Measurements from ENCODE around the gene DLG3.
"Not testable (repeated sequence)": the region's sequence is repeated elsewhere in the genome, so short reads cannot be mapped to it uniquely, and the experiment has no call there.

The DLG3 gene

DNA sequence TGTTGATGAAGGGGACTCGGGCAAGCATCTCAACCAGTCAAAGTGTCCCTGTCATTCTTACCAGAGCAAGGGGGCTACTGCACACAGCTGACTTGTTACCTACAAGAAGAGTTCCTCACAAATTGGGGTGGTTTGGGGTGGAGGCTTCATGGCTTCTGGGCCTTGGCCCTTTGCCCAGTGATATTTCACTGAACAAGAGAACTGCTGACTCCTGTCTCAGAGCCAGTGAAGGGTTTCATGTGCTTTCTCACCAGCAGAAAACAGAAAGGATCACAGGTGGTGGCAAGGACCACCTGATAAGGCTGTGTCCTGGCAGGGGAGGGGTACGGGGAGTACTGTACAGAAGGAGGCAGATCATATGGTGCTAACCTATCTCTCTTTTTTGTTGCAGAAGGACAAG lies 53.5 kb downstream of the DLG3 start:
- peaks cover 3 to 14% of the 10 kb centered on the region in 2 donors for H3K36me3 Mint-ChIP-seq
- no peaks in the 10 kb centered on the region for H3K9me3 Mint-ChIP-seq
- DNase-seq (no peak), ATAC-seq (replicated peaks) (no peak)
- H3K4me3 Mint-ChIP-seq: no peak overlapping the region
- H3K4me1 Mint-ChIP-seq: no peaks in the 10 kb centered on the region
- no peak overlapping the region for H3K27ac Mint-ChIP-seq
- H3K27me3 Mint-ChIP-seq: peaks cover 0 to 6% of the 10 kb centered on the region in 2 donors

DNA sequence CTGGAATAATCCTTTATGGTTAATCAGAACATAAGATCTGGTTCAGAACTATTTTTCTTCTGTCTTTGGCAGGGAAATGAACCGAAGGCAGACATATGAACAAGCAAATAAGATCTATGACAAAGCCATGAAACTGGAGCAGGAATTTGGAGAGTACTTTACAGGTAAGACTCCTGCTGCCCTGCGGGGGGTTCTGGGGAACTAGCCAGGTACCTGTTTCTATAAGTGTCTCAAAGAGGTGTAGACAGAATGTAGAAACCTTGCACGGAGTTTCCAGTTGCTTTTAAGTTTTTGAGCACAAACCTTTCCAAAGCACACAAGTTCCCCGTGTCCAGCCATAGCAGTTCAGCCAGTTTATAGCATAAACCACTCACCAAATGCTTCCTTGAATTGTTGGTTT lies 56.2 kb downstream of the DLG3 start:
- H3K36me3 Mint-ChIP-seq: peaks cover 3 to 7% of the 10 kb centered on the region in 2 donors
- H3K4me1 Mint-ChIP-seq: peaks cover 0 to 2% of the 10 kb centered on the region in 2 donors
- H3K4me3 Mint-ChIP-seq: no peak overlapping the region
- peaks cover 0 to 6% of the 10 kb centered on the region in 2 donors for H3K27me3 Mint-ChIP-seq
- no peak overlapping the region for H3K27ac Mint-ChIP-seq
- no peaks in the 10 kb centered on the region for H3K9me3 Mint-ChIP-seq
- no peak for ATAC-seq (replicated peaks)
- no peak for DNase-seq

DNA sequence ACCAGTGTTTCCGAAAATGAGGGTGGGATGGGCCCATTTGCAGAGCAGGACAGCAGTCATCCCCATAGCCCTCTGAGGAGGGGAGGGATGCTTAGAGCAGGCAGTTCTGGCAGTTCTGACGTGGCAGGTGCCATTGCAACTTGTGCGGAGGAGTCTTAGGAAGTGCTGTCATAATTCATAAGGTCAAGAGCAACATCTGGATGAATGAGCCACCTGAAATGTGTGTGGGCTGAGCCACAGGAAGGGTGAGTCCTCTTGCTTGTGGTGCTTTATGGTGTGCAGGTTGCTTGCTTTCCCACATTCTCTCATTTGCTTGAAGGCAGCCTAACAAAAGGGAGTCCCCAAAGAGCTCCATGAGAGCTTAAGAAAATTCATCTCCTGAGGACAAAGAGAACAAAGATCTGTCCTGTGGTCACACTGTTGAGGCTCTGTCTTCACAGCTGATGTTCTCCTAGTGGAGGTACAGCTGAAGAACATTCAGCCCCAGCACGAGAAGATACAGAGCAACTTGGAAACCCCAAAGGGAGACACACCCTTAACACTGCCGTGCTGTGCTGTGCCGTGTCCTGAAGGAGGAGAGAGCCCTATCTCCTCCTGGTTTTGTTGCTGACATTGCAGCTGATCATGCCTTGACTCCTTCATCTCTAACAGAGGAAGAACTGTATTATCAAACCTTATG lies 60.3 kb downstream of the DLG3 start:
- peaks cover 0 to 7% of the 10 kb centered on the region in 2 donors for H3K27me3 Mint-ChIP-seq
- H3K27ac Mint-ChIP-seq: peak overlapping the region; percentile 47
- peaks cover 12 to 14% of the 10 kb centered on the region in 2 donors for H3K4me1 Mint-ChIP-seq
- no peaks in the 10 kb centered on the region for H3K36me3 Mint-ChIP-seq
- DNase-seq: no peak
- H3K4me3 Mint-ChIP-seq: no peak overlapping the region
- H3K9me3 Mint-ChIP-seq: peaks cover 0 to 7% of the 10 kb centered on the region in 2 donors
- peak; percentile 34 to 58 for ATAC-seq (replicated peaks)

DNA sequence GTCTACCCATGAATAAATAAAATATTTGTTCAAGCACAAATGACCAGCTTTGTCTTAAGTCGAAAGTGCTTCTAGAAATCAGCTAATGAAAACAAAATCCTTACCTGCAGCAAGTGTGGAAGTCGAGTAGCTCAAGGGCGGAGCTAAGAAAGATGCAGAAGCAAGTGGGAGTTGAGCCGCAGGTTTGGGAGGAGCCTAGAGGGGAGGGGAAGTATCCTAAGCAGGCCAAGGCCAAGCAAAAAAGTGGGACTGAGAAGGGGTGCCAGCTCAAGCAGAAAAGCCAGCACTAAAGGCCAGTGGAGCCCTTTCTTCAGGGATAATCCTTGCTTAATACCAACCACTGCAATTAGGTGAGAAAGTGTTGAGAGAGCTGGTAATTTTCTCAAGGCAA lies 60.8 kb downstream of the DLG3 start:
- H3K27ac Mint-ChIP-seq: no peak overlapping the region
- ATAC-seq (replicated peaks) (no peak), DNase-seq (no peak)
- peaks cover 0 to 7% of the 10 kb centered on the region in 2 donors for H3K9me3 Mint-ChIP-seq
- no peaks in the 10 kb centered on the region for H3K36me3 Mint-ChIP-seq
- H3K4me3 Mint-ChIP-seq: no peak overlapping the region
- H3K27me3 Mint-ChIP-seq: peaks cover 0 to 7% of the 10 kb centered on the region in 2 donors
- H3K4me1 Mint-ChIP-seq: peaks cover 12 to 14% of the 10 kb centered on the region in 2 donors

DNA sequence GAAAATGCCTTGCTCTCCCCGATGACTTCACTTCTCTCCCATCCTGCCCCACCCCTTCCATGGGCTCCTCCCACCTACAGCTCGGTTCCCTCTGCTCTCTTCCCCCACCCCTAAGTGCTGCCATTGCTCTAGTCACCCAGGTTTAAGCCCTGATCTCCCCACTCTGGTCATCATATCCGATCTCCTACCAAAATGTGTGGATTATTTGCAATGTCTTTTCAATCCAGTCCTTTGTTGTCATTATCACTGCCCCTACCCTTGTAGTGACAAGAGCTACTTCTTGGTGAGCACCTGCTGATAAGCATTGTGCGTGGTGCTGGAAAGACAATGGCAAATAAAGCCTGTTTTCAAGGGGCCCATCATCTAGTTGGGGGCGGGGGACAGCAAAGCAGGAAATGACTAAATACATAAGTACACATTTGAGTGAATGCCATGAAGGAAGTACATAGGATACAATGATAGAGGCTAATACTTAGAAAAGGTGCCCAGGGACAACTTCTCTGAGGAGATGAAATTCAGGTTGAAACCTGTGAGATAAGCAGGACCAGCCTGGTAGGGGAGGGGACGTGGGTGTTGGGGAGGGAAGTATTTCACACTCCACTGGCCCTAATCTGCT lies 63.8 kb downstream of the DLG3 start:
- Mint-ChIP-seq H3K9me3 (peaks cover 0 to 7% of the 10 kb centered on the region in 2 donors), H3K4me3 (no peak overlapping the region), H3K27ac (no peak overlapping the region), H3K4me1 (peaks cover 12 to 14% of the 10 kb centered on the region in 2 donors), H3K36me3 (no peaks in the 10 kb centered on the region), H3K27me3 (peaks cover 4 to 7% of the 10 kb centered on the region in 2 donors)
- no peak for DNase-seq
- peak; percentile 55 to 73 for ATAC-seq (replicated peaks)

DNA sequence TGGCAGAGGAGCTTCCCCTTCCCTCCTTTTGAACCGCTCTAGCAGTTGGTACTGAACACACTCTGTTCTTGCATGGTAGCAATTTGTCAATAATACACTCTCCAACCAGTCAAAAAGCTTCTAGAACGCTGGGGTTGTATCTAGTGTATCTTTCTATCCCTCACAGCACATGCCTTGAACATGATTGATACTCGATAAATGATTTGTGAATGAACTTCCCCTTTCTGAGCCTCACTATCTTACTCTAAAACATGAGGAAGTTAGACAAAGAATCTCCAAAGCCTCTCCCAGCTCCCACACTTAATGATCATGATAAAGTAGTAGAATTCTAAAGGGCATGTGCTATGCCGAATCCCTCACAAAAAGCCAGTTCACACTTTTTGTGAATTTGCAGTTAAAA lies 64.4 kb downstream of the DLG3 start:
- DNase-seq: no peak
- H3K36me3 Mint-ChIP-seq: no peaks in the 10 kb centered on the region
- H3K9me3 Mint-ChIP-seq: peaks cover 0 to 7% of the 10 kb centered on the region in 2 donors
- ATAC-seq (replicated peaks): peak; percentile 42 to 50
- H3K4me3 Mint-ChIP-seq: no peak overlapping the region
- peaks cover 12 to 14% of the 10 kb centered on the region in 2 donors for H3K4me1 Mint-ChIP-seq
- peaks cover 4 to 7% of the 10 kb centered on the region in 2 donors for H3K27me3 Mint-ChIP-seq
- H3K27ac Mint-ChIP-seq: no peak overlapping the region

DNA sequence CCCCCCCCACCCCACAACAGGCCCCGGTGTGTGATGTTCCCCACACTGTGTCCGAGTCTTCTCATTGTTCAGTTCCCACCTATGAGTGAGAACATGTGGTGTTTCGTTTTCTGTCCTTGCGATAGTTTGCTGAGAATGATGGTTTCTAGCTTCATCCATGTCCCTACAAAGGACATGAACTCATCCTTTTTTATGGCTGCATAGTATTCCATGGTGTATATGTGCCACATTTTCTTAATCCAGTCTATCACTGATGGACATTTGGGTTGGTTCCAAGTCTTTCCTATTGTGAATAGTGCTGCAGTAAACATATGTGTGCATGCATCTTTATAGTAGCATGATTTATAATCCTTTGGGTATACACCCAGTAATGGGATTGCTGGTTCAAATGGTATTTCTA lies 70.6 kb downstream of the DLG3 start:
- not testable (repeated sequence) for H3K27ac Mint-ChIP-seq; H3K9me3 Mint-ChIP-seq; H3K4me3 Mint-ChIP-seq; H3K4me1 Mint-ChIP-seq; H3K36me3 Mint-ChIP-seq; DNase-seq; ATAC-seq (replicated peaks)
- H3K27me3 Mint-ChIP-seq: peaks cover 4 to 16% of the 10 kb centered on the region in 2 donors

DNA sequence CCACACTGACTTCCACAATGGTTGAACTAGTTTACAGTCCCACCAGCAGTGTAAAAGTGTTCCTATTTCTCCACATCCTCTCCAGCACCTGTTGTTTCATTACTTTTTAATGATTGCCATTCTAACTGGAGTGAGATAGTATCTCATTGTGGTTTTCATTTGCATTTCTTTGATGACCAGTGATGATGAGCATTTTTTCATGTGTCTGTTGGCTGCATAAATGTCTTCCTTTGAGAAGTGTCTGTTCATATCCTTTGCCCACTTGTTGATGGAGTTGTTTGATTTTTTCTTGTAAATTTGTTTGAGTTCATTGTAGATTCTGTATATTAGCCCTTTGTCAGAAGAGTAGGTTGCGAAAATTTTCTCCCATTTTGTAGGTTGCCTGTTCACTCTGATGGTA lies 71.1 kb downstream of the DLG3 start:
- H3K27ac Mint-ChIP-seq; ATAC-seq (replicated peaks): not testable (repeated sequence)

DNA sequence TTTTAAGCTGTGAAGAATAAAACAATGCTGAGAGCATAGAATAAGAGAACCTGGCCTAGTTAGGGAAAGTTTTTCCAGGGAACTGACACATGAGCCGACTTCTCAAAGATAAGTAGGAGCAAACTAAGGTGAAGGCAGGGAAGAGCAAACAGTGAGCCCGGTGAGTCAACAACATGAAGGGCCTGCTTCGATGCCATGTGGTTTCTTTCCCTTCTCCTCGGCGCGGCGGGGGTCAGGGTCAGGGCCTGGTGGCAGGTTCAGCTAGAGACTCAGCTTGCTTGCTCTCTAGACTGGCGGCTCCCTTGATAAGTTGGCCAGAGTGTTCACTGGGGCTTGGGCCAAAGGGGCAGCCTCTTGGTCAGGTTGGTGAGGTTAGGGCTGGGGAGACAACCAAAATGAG lies 81.1 kb downstream of the DLG3 start:
- Mint-ChIP-seq H3K4me3 (no peak overlapping the region), H3K27ac (no peak overlapping the region), H3K9me3 (no peaks in the 10 kb centered on the region), H3K4me1 (peaks cover 8 to 11% of the 10 kb centered on the region in 2 donors), H3K27me3 (peaks cover 0 to 4% of the 10 kb centered on the region in 2 donors), H3K36me3 (no peaks in the 10 kb centered on the region)
- DNase-seq: no peak
- ATAC-seq (replicated peaks): no peak

More for the DNA sequence above, 71.1 kb downstream of the DLG3 start:
- H3K4me1 Mint-ChIP-seq, H3K36me3 Mint-ChIP-seq, DNase-seq, H3K9me3 Mint-ChIP-seq, H3K4me3 Mint-ChIP-seq: not testable (repeated sequence)
- peaks cover 4 to 16% of the 10 kb centered on the region in 2 donors for H3K27me3 Mint-ChIP-seq

DNA sequence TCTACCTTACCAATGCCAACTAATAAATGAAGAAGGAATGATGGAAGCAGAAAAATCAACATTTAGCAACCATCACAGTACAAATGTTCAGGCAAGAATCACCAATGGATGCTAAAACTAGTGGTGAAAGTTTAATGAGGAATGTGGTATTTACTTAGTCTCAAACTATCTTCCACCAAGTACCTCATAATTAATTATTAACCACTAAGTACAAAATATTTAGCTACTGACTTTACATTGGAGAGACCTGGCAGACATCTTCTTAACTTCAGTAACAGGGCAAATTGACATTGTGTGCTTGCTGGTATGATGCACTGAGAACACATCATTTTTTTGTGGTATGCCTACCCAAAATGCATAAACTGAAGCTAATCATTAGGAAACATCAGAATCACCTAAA lies 82.4 kb downstream of the DLG3 start:
- Mint-ChIP-seq H3K9me3 (no peaks in the 10 kb centered on the region), H3K4me1 (peaks cover 8 to 11% of the 10 kb centered on the region in 2 donors), H3K4me3 (no peak overlapping the region), H3K36me3 (no peaks in the 10 kb centered on the region), H3K27me3 (peaks cover 0 to 4% of the 10 kb centered on the region in 2 donors), H3K27ac (no peak overlapping the region)
- no peak for ATAC-seq (replicated peaks)
- DNase-seq: no peak

DNA sequence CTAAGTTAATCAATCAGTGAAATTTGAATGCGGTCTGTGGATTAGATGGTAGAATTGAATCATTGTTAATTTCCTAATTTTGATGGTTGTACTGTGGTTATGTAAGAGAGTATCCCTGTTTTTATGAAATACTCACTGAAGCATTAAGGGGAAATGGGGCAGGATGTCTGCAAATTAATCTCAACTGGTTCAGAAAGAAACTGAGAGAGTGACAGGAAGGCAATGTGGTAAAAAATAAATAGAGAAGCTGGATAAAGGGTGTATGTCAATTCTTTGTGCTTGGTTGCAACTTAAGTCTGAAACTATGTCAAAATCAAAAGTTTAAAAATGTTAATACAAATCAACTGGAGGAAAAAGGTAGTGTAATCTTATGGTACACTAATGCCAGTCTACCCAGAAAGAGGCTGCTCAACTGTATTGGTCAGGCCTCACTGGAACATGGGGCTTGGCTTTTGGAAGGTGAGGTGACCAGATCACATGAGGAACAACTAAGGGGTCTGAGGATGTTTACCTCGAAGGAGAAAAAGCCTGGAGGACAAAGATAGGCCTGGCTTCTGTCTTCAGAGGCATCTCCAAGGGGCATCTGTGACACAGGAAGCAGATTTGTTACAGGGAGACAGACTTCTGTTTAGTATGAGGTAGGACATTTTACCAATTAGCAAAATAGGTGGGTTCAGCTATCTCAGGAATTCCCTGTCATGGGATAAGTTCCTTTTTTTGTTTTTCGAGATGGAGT lies 83.1 kb downstream of the DLG3 start:
- Mint-ChIP-seq H3K27ac (no peak overlapping the region), H3K27me3 (peaks cover 0 to 4% of the 10 kb centered on the region in 2 donors), H3K4me1 (peaks cover 8 to 11% of the 10 kb centered on the region in 2 donors), H3K9me3 (no peaks in the 10 kb centered on the region), H3K36me3 (no peaks in the 10 kb centered on the region), H3K4me3 (no peak overlapping the region)
- ATAC-seq (replicated peaks) (peak in 1 of 2 donors; percentile 25), DNase-seq (no peak)

DNA sequence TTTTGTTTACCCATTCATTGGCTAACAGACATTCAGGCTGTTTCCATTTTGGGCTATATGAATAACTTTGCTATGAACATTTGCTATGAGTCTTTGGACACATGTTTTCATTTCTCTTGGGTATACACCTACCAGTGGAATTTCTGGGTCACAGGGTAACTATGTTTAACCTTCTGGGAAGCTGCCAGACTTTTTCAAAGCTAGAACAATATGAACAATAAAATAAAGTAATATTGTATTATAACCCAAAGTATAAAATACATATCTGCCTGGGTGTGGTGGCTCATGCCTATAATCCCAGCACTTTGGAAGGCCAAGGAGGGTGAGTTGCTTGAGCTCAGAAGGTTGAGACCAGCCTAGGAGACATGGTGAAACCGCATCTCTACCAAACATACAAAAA lies 90.6 kb downstream of the DLG3 start:
- peaks cover 10 to 17% of the 10 kb centered on the region in 2 donors for H3K27me3 Mint-ChIP-seq
- H3K4me1 Mint-ChIP-seq: no peaks in the 10 kb centered on the region
- H3K9me3 Mint-ChIP-seq: no peaks in the 10 kb centered on the region
- no peak for ATAC-seq (replicated peaks)
- no peak overlapping the region for H3K4me3 Mint-ChIP-seq
- DNase-seq: no peak
- H3K36me3 Mint-ChIP-seq: no peaks in the 10 kb centered on the region
- H3K27ac Mint-ChIP-seq: no peak overlapping the region

DNA sequence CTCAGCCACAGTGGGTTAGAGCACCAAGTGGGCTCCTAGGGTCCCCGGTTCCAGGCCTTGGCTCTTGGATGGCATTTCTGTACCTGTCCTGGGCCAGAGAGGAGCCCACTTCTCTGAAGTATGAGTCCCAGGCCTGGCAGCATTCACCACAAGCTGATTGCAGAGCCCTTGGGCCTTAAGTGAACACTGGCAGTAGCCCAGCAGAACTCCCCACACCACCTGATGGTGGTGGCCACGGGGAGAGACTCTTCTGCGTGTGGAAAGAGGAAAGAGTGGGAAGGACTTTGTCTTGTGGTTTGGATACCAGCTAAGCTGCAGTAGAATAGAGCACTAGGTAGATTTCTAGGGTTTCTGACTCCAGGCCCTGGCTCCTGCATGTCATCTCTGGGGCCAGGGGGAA lies 104.8 kb downstream of the DLG3 start:
- Mint-ChIP-seq H3K27me3 (peaks cover 0 to 3% of the 10 kb centered on the region in 2 donors), H3K4me1 (no peaks in the 10 kb centered on the region), H3K27ac (no peak overlapping the region), H3K36me3 (no peaks in the 10 kb centered on the region), H3K9me3 (peaks cover 0 to 1% of the 10 kb centered on the region in 2 donors), H3K4me3 (no peak overlapping the region)
- no peak for ATAC-seq (replicated peaks)
- DNase-seq: no peak

DNA sequence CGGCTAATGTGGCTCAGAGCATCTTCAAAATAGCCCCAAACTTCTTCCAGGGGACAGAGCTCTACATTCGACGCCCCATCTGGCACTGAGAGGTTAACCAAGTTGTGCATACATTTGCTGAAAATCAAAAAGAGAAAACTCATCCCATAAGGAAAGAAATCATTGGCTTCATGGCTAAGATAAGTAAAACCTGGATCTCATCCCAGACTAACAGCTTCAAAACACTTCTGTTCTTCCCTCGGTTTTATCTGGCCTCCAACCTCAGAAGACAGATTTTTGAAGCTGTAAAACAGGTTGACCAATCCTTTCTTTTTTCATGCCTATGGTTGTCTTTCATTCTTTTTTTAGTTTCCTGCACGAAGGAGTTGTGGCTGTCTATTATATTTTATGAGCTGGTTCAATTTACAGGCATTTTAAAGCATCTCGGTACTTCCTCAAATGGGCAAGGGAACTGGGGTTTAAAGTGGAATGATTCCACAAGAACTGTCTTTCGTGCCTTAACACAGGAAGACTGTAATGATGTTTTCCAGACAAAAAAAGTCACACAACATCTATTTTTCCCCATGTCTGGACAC lies 107.6 kb downstream of the DLG3 start:
- no peaks in the 10 kb centered on the region for H3K36me3 Mint-ChIP-seq
- no peaks in the 10 kb centered on the region for H3K4me1 Mint-ChIP-seq
- no peak overlapping the region for H3K27ac Mint-ChIP-seq
- no peaks in the 10 kb centered on the region for H3K9me3 Mint-ChIP-seq
- DNase-seq: no peak
- no peak for ATAC-seq (replicated peaks)
- H3K4me3 Mint-ChIP-seq: no peak overlapping the region
- H3K27me3 Mint-ChIP-seq: peaks cover 0 to 3% of the 10 kb centered on the region in 2 donors

Measured in stimulated activated naive B cell treated with anti-CD40 and anti-IgM and Interleukin-4, amounts not matched to agents 10 μg/mL and 1 μg/mL and 100 μg/mL, for 72 hours (primary cell).